ENCODE results near the gene CHD5. TPM values are rescaled to one million over a fixed set of nuclear protein-coding genes. Genes with fewer than 3 reads are reported as not detected.

The CHD5 gene
- total RNA-seq, 1 donor: under 0.01 TPM

DNA sequence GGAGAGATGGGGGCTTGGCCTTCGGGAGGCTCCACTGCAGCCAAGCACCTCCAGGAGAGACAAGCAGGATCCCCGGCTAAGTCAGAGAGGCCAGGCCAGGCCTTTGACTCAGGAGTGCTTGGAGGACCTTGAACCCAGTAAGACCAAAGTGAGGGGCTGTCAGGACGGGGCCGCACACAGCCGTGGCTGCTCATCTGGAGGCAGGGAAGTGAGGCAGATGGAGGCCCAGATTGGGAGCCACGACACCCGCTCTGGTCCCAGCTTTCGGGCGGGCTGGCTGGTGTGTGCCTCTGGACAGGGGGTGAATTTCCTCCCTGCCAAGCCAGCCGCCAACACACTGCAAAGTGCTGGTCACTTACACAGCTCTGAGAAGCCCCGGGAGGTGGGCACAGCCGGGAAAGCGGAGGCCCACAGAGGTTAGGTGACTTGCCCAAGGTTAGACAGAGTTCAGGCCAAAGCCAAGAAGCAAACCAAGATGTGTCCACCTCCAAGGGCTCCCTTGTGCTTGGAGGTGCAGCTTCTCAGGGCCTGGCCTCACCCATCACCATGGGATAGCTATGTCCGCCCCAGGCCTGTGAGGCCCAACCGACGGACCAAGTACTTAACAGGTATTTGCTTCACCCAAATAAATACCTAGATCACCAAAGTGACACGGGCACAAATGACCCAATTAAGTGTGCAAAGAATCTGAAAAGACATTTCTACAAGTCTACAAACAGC lies 58.3 kb downstream of the CHD5 start:
- H3K9me3 ChIP-seq (ENCODE audit: low read depth, low read length): no peaks in the 10 kb centered on the region
- H2AFZ ChIP-seq (ENCODE audit: low read length): no peak overlapping the region
- no peak overlapping the region for H3K4me2 ChIP-seq (ENCODE audit: insufficient read depth, low read length)
- no peaks in the 10 kb centered on the region for H3K4me1 ChIP-seq (ENCODE audit: insufficient read depth, low read length)
- H4K20me1 ChIP-seq (ENCODE audit: insufficient read depth, low read length): no peaks in the 10 kb centered on the region
- no peaks in the 10 kb centered on the region for H3K27me3 ChIP-seq (ENCODE audit: insufficient read depth, low read length)
- H3K36me3 ChIP-seq (ENCODE audit: insufficient read depth, low read length): no peaks in the 10 kb centered on the region
- H3K79me2 ChIP-seq (ENCODE audit: insufficient read depth, low read length): no peaks in the 10 kb centered on the region
- H3K27ac ChIP-seq (ENCODE audit: low read depth, low read length): no peak overlapping the region
- TF ChIP-seq CTCF (IDR thresholded peaks at IDR 0.05; ENCODE audit: extremely low read depth, low read depth, low read length): no peak
- no peak overlapping the region for H3K4me3 ChIP-seq (ENCODE audit: insufficient read depth, low read length)
- DNase-seq (ENCODE audit: insufficient read length, low spot score, missing footprints): no peak

GRCh38 chr1:6121021-6121421 lies 59.1 kb downstream of the CHD5 start:
- DNase-seq (ENCODE audit: insufficient read length, low spot score, missing footprints): no peak
- Histone ChIP-seq H4K20me1 (ENCODE audit: insufficient read depth, low read length) (no peaks in the 10 kb centered on the region), H3K4me1 (ENCODE audit: insufficient read depth, low read length) (no peaks in the 10 kb centered on the region), H3K27ac (ENCODE audit: low read depth, low read length) (no peak overlapping the region), H3K36me3 (ENCODE audit: insufficient read depth, low read length) (no peaks in the 10 kb centered on the region), H3K4me2 (ENCODE audit: insufficient read depth, low read length) (no peak overlapping the region), H3K4me3 (ENCODE audit: insufficient read depth, low read length) (no peak overlapping the region), H3K79me2 (ENCODE audit: insufficient read depth, low read length) (no peaks in the 10 kb centered on the region), H3K9me3 (ENCODE audit: low read depth, low read length) (no peaks in the 10 kb centered on the region), H2AFZ (ENCODE audit: low read length) (no peak overlapping the region), H3K27me3 (ENCODE audit: insufficient read depth, low read length) (no peaks in the 10 kb centered on the region)
- no peak for TF ChIP-seq CTCF (IDR thresholded peaks at IDR 0.05; ENCODE audit: extremely low read depth, low read depth, low read length)

GRCh38 chr1:6118415-6118814 lies 61.7 kb downstream of the CHD5 start:
- Histone ChIP-seq H3K4me1 (ENCODE audit: insufficient read depth, low read length) (no peaks in the 10 kb centered on the region), H3K27ac (ENCODE audit: low read depth, low read length) (no peak overlapping the region), H2AFZ (ENCODE audit: low read length) (no peak overlapping the region), H3K79me2 (ENCODE audit: insufficient read depth, low read length) (no peaks in the 10 kb centered on the region), H3K4me2 (ENCODE audit: insufficient read depth, low read length) (no peak overlapping the region), H4K20me1 (ENCODE audit: insufficient read depth, low read length) (no peaks in the 10 kb centered on the region), H3K9me3 (ENCODE audit: low read depth, low read length) (peaks cover 2% of the 10 kb centered on the region), H3K4me3 (ENCODE audit: insufficient read depth, low read length) (no peak overlapping the region), H3K27me3 (ENCODE audit: insufficient read depth, low read length) (no peaks in the 10 kb centered on the region), H3K36me3 (ENCODE audit: insufficient read depth, low read length) (no peaks in the 10 kb centered on the region)
- DNase-seq (ENCODE audit: insufficient read length, low spot score, missing footprints): no peak
- TF ChIP-seq CTCF (IDR thresholded peaks at IDR 0.05; ENCODE audit: extremely low read depth, low read depth, low read length): no peak

DNA sequence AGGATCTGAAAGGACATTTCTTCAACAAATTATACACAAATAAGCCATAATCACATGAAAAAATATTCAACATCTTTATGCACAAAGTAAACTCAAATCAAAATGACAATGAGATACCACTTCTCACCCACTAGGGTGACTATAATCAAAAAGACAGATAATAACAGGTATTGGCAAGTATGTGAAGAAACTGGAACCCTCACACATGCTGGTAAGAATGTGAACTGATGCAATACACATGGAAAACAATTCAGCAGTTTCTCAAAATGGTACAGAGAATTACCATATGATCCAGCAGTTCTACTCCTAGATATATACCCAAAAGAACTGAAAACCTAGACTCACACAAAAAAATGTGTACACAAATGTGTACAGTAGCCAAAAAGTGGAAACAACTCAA lies 62.5 kb downstream of the CHD5 start:
- H3K9me3 ChIP-seq (ENCODE audit: low read depth, low read length): peaks cover 2% of the 10 kb centered on the region
- DNase-seq (ENCODE audit: insufficient read length, low spot score, missing footprints): no peak
- H3K36me3 ChIP-seq (ENCODE audit: insufficient read depth, low read length): no peaks in the 10 kb centered on the region
- H3K4me1 ChIP-seq (ENCODE audit: insufficient read depth, low read length): no peaks in the 10 kb centered on the region
- H3K4me2 ChIP-seq (ENCODE audit: insufficient read depth, low read length): no peak overlapping the region
- H3K27ac ChIP-seq (ENCODE audit: low read depth, low read length): no peak overlapping the region
- H4K20me1 ChIP-seq (ENCODE audit: insufficient read depth, low read length): no peaks in the 10 kb centered on the region
- no peak overlapping the region for H3K4me3 ChIP-seq (ENCODE audit: insufficient read depth, low read length)
- H3K27me3 ChIP-seq (ENCODE audit: insufficient read depth, low read length): no peaks in the 10 kb centered on the region
- TF ChIP-seq CTCF (IDR thresholded peaks at IDR 0.05; ENCODE audit: extremely low read depth, low read depth, low read length): no peak
- H2AFZ ChIP-seq (ENCODE audit: low read length): no peak overlapping the region
- H3K79me2 ChIP-seq (ENCODE audit: insufficient read depth, low read length): no peaks in the 10 kb centered on the region

Data from osteoblast (primary cell).